Stimulated activated CD8-positive, alpha-beta memory T cell treated with anti-CD3 and anti-CD28 coated beads, Interleukin-12 subunit alpha, Interleukin-12 subunit beta, amount 100 ng/mL, for 4 hours (primary cell): Measurements from ENCODE around the gene ST6GALNAC6.

Source experiments
- DNase-seq: peaks from one replicate; pipeline ENCODE4 v3.0.0-alpha.2; 2020; ENCODE audit warnings: low read depth

The ST6GALNAC6 gene, protein sequence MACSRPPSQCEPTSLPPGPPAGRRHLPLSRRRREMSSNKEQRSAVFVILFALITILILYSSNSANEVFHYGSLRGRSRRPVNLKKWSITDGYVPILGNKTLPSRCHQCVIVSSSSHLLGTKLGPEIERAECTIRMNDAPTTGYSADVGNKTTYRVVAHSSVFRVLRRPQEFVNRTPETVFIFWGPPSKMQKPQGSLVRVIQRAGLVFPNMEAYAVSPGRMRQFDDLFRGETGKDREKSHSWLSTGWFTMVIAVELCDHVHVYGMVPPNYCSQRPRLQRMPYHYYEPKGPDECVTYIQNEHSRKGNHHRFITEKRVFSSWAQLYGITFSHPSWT

DNA sequence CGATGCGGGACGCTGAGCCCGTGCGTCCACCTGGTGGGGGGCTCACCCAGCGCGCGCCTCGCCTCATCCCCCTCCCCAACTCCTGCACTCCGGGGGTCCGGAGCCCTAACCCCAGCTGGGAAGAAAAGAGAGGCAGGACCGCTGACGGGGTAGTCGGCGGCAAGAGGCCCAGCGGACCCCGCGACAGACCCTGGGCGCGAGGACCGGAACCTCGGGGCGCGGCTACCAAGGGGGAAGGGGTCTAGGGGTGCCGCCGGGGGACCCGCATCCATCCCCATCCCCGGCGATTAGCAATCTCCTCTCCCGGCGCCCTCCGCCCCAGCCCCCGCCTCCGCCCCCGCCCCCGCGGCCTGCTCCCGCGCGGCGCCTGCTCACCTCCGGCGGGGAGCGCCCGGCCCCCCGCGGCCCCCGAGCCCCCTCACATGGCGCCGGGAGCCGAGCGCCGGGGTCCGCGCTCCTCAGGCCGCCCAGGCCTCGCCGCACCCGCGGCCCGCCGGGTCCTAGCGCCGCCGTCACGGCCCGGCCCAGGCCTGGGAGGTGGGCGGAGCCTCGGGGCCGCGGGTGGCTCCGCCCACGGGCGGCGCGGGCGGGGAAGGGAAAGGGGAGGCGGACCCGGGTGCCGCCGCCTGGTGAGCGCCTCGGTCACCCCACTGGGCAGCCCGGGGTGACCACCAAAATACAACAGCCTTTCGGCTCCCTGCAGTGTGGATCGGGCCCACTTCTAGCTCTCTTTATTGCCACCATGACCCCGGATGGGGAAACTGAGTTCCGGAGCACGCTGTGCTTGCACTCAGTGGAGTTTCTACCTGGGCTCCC, at the start of gene ST6GALNAC6:
ST6GALNAC6 (minus strand) TSS at position 476 of the 816 bp plus-strand sequence. CDS start 1,622 bp downstream, outside the sequence.
- peak; percentile 62 for DNase-seq

DNA sequence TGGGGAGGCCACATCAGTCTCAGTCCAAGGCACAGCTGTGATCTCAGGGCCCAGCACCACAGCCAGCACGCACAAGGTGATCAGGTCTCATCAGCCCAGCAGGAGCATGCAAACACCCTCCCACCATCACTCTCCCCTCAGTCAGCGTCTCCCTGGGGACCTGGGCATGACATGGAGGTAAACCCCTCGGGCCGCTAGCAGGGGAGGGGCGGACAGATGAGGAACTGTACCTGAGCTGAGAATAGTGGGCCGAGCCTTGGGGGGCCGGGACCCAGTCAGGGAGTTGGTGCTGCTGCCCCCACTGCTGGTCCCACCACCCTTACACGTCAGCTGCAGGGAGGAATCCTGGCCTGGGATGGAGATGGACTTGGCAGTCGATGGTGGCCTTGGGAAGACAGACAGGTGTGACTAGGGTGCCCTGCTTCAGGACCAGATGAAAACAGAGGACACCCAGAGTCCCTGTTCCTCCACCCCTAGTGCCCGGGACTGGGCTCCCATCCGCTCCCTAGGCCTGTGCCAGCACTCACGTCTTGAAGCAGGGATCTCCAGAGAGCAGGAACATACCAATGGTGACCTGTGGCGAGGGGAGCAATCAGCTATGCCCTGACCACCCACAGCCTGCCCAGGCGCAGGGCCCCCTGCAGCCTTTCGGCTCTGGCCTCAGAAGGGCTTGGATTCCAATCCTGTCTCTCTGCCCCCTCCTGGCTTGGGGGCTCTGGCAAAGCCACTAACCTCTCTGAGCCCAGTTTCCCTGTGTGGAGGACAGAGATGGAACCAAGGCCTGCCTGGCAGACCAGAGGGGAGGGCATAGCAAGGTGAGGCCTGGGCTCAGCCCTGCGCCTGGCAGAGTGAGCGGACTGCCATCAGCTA, 48.7 kb upstream of the ST6GALNAC6 start:
- no peak for DNase-seq

DNA sequence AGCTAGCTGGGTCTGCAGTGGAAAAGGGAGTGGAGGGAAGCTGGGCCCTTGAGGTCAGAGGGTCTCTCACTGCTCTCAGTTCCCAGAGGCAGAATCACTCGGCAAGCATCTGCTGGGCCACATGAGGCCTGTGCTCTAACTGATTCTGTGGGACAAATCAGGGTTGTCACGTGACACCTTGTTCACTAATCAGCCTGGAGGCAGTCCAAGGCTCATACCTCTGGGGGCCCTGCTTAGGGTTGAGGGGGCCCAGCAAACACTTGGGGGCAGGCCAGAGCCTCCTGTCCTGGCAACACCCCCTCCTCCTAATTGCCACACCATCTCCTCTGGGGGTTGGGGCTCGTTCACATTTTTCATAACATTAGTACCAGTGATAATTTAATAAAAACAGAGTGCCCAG, 47.3 kb upstream of the ST6GALNAC6 start:
- DNase-seq: no peak

DNA sequence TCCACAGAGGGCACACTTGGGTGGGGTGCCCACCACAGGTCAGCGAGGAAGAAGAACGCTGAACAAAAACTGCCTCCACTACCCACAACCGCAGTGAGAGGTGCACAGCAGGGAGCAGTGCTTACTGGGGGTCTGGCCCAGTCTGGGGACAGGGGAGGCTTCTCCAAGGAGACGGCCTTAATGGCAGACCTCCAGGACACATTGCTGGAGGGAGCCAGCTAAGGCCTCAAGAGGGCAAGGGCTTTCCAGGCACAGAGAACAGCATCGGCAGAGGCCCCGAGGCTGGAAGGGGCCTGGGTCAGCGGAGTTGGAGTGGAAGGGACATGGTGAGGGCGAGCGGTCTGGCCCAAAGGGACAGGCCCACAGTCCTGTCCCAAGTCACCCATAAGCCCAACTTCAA, 46.5 kb upstream of the ST6GALNAC6 start:
- DNase-seq: no peak

DNA sequence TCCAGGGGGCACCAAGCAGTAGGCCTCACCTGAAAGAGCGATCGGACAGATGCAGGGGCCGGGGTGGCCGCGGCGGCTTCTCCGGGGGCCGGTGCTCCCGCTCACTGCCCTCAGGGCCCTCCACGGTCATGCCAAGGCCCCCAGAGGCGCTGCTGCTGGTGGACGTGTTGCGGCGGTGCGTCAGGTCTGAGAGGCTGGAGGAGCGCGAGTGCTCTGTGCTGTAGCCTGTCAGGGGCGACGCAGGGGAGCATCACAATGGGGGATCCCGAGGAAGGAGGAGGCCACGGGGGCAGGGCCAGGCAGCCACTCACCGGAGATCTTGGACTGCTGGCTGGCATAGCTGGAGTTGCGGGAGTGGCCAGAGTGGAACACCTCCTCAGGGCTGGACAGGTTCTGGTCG, 45.9 kb upstream of the ST6GALNAC6 start:
- DNase-seq: no peak

DNA sequence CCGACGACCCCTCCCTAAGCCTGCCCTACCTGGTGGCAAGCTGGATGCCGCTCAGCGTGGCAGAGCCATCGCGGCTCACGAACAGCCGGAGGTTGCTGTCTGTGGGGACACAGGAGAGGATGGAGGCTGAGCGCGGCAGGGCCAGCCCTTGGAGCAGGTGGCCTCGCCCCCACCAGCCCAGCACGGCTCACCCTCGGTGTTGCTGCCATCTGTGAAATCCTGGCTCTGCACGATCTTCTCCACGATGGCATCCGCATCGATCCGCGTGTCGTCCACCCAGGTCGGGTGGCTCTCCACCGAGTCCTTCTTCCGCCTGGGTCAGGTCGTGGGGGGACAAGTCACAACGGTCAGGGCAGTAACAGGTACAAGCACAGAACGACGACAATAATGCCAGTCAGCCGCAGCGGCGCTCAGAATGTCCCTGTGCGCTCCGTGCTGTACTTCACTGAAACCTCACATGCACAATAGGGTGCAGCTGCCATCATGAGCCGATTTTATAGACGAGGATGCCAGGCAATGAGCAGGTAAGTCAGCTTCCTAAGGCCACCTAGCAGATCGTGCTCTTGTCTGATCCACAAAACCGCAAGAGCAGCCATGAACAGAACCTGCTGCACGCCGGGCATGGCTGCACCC, 45.3 kb upstream of the ST6GALNAC6 start:
- DNase-seq: no peak

DNA sequence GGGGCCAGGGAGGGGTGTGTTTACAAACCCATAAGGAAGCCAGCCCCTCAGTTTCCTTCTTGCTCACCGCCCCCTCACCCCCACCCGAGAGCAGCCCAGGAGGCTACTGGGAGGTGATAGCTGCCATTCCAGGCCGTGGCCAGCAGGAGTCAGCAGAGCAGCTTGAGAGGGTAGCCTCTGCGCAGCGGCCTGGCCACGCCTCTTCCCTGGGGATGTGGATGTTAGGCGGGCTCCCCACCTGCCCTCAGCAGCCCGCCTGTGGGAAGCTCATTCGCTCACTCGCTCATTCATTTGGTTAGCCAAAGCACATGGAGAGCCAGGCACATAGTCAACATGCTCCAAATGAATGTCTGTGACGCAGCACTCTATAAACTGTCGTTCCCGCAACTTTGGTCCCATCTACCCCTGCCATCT, 44.3 kb upstream of the ST6GALNAC6 start:
- DNase-seq: peak; percentile 56

DNA sequence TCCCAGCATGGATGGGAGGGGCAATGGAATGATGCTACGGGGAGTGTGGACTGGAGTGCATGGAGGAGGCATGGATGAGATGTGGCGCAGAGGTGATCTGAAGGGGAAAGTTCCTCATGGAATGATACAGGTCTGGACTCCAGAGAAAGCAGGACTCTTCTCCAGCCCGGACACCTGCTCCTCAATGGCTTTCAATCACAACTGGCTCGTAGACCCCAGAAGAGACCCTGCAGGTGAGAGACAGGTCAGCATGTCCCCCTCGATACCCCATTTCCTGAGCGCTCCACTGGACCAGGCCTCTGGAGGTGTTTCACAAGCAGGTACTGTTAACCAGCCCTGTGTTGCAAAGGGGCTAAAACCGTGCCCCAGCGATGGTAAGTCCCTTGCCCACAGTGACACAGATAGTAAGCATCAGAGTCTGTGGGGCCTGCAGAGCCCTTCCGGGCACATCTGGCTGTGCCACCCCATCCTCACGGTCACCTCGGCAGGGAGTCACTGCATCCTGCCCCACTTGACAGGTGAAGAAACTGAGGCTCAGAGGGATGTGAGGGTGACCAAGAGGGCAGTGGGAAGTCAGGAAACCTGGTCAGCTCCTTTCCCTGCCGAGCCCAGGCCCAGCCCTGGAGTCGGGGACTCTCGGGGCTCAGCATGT, 43.7 kb upstream of the ST6GALNAC6 start:
- no peak for DNase-seq

DNA sequence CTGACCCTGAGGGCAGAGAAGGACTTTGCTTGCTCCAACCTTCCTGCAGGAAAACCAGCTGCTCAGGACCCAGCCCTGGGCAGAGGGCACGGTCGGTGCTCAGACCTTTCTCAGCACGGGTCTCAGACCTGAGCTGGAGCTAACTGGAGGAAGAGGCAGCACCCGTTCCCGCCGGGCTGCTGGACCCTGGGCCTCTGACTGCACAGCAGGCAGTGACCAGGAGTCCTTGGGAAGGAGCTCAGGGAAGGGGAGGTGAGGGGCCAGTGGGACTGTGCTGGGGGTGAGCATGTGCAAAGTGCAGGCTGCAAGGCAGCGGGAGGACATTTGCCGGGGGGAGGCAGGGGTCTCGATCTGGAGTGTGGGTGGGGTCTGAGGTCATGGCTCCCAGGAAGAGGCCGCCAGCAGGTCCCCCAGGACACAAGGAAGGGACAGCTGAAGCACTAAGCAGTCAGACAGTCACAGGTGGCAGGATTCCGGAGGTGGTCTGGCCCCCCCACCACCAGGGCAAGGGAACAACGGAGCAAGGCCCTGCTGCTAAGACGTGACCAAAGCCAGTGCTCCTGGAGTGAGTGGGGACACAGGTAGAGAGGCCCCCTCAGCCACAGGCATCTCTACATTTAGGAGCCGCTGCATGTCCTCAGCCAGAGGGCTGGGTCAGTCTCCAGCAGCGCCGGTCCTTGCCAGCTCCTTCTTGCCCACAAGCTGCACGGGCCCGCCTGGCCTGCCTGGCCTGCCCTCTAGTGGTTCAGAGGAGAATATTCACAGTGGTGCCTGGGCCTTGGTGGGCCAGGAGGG, 43.0 kb upstream of the ST6GALNAC6 start:
- DNase-seq: no peak

DNA sequence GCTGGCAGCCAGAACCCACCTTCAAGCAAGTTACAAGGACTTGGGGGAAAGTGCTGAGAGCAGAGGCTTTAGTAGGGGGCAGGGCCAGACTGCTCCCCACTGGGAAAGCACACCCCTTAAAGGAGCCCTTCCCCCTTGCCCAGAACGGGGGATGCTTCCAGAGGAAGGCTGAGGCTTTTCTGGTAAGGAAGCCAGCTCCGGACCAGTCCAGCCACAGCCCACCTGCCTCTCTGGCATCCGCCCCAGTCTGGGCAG, 42.5 kb upstream of the ST6GALNAC6 start:
- no peak for DNase-seq

DNA sequence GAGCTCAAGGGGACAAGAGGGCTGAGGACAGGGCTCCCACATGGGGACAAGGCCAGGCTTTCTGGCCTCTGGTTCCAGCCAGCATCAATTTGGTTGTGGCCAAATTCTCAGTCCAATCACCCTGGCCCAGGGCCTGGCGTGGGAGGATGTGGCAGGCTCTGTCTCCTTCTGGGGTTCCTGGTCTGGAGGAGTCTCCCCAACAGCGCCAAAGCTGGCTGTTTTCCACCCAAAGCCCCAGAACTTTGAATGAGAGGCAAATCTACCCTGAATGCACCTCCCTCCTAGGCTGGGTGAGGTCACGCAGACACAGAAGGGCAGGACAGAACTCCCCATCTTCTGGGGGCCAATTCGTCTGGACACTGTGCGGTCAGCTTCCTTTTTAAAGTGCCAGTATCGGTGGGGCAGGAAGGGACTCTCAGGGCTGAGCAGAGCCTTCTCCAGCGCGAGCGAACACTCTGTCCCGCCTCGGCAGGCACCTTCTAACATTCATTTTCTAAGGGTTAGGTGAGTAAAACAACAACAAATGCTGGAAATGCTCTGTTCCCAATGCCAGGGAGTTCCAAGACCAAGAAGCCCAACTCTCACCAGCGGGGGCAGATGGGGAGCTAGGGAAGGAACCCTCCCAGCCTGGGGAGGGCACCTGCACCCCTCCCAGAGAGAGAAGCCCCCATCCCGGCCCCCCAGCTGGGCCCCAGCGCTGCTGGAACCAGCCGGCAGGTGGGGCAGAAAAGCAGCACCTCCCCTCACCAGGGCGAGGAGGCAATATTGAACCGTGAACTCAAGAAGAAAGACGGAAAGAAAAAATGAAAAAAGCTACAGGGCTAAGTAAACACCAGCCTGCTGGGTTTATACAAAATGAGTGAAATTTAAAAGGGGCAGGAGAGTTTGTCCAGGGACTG, 41.9 kb upstream of the ST6GALNAC6 start:
- DNase-seq: no peak

DNA sequence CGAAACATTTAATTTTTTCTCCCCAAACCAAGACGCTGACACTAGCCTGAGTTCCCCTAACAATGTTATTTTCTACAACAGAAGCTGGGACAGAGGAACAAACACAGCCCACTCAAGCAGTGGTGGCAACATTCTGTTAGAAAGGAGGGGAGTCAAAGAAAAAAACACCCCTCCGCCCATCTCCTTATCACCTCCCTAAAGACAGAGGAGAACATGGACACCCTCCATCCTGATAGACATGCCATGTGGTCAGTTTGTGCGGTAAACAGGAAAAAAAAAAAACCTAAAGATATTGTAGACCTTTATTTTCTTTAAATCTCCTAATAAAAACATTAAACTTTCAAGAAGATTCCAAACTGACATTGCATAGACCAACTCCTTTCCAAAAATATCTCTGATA, 41.2 kb upstream of the ST6GALNAC6 start:
- DNase-seq: no peak

DNA sequence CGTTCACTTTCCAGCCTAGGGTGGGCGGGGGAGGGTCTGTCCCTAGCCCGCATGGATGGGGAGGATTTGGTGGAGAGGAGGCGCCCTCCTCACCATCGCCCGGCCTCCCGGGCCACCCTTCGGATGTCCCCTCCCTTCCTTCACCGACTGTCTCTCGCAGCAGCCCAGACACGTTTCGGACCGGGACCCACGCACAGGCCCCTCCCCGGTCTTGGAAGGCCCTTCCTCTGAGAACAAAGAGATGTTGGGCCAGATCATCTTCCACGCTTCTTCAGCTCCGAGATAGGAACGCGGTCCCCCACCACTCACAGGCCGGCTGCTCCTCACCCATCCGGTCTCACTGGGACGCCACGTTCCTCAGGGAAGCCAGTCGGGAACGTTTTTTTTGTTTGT, 38.9 kb upstream of the ST6GALNAC6 start:
- DNase-seq: no peak

DNA sequence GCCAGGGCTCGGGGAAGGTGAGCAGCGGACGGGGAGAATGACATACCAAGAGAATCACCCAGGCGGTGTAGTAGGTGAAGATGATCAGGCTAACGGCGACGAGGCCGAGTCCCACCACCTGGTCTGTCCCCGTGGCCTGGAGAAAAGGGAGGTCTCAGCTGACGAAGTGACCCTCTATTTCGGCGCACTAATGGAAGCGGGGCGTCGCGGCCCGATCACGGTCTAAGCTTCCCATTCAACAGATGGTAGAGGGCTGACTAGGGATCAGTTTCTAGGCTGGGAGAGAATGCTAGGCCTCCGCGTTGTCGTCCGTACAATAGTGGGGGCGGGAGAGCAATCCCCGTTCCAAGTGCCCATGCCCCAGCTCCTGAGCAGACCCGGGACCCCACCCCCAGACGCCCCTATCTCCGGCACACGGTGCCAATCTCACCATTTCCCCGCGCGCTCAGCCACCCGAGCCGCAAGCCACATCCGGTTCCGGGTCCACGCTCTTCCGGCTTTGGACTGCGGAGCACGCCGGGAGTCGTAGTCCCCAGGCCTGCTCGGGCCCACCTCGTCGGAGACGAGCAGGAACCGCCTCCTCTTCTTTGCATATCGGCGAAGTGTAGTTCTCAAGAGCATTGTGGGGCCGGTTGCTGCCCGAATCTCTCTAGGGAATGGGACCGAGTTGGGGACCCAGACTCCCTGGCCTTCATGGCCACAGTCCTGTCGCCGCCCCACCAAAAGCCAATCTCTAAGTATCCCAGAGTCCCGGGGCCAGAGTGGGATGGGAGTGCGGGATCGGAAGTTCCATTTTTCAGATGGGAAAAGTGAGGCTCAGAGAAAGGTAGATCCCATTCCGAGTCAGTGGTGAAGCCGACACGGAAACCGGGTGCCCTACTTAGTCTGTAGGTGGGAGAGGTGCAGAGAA, 38.2 kb upstream of the ST6GALNAC6 start, which contains the start of gene DPM2:
DPM2 (minus strand) TSS at position 467 of the 910 bp plus-strand sequence; CDS start at position 433, 34 bp downstream.
- DNase-seq: peak; percentile 74

DNA sequence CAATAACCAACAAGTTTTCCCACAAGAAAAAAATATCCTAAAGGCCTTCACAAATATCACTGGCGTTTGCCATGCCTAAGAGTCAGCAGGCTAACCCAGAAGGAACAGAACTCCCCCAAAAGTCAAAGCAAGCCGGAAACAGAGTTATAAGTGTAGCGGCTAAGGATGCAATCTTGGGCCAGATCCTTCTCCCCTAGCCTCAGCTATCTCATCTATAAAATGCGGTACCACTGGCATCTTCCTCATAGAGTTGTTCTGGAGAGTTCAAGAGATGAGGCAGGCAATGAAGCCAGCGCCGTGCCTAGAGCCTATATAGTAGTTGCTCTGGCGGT, 37.6 kb upstream of the ST6GALNAC6 start:
- DNase-seq: no peak

DNA sequence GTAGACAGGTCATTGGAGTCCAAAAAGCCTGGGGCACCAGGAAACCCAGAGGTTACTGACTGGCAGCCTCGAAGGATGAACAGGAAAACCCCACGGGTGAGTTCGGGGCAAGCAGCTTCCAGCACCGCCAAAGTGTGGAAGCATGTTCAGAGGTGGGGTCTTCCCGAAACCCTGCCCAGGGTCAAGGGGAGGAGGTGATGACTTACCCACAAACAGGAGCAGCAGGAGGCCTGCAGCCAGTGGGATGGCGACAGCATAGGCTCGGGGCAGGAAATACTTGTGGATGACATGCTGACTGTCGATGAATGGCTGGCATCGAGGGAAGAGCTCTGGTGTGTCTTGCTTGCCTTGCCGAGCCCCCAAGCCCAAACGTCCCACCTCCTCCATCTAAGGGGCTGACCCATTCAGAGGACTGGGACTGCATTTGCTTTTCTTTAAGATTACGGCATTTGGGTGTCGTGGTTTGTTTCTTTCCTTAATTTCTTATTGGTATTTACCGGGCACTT, 37.0 kb upstream of the ST6GALNAC6 start:
- no peak for DNase-seq

DNA sequence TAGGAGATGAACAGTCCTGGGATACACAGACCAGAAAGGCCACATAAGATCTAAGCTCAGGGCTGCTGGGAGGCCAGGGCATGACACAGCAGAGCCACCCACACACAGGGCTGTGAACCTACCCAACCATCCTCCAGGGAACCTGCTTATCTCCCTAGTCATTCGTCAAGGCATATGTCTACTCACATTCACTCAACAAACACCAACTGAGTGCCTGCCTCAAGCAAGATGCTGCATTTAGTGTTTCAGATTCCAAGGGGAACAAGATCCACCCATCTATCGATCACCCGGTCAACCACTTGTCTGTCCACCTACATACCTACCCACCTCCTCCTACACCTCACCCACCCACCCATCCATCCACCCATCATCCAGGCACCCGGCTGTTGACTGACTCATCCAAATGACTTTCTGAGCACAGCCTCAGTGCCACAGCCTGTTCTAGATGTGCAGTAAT, 36.4 kb upstream of the ST6GALNAC6 start:
- DNase-seq: no peak

DNA sequence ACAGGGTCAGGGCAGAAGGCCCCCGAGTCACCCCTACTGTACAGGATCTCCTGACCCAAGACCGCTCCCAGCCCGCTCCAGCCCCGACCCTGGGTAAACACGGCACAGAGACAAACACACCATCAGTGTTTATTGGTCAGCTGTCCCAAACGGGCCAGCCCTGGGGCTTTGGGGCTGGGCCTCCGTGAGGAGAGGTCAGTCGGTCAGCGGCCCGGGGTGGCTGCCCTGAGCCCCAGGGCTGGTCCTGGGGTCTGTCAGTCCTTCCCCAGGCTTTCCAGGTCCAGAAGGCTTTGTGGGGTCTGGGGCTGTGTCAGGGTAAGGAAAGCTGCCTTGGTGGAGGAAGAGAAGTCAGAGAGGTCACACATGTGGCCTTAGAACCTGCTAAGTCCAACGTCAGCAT, 35.6 kb upstream of the ST6GALNAC6 start:
- DNase-seq: no peak
